Lung (tissue), 12 donors: ENCODE results near the gene EXOC4. TPM values are rescaled to one million over a fixed set of nuclear protein-coding genes. Genes with fewer than 3 reads are reported as not detected.

Source experiments
- ATAC-seq: fragments of 200-7000 bp; cut with Tn5 transposase; one replicate; pipeline ENCODE4 v1.9.1; 2020; ENCODE audit warnings: moderate number of reproducible peaks; ENCODE audit not compliant: insufficient read depth, low FRiP score
- DNase-seq, 3 donors: peaks; one replicate each; pipeline ENCODE4 v3.0.0-alpha.2; 2013 to 2017
- H3K27ac ChIP-seq, 2 donors: one replicate each; pipeline ENCODE4 v1.5.1; 2013; ENCODE audit warnings: mild to moderate bottlenecking in 2 of 2, moderate library complexity in 2 of 2, control low read depth in 1 of 2, inconsistent platforms in 1 of 2, low read depth in 1 of 2, low read length in 1 of 2
- H3K27me3 ChIP-seq, 3 donors: one replicate each; pipeline ENCODE4 v1.5.1; 2013; ENCODE audit warnings: low read length in 2 of 3; ENCODE audit not compliant: control insufficient read depth in 3 of 3, insufficient read depth in 3 of 3
- H3K36me3 ChIP-seq, 4 donors: one replicate each; pipeline ENCODE4 v1.5.1; 2013; ENCODE audit warnings: low read length in 4 of 4, mild to moderate bottlenecking in 1 of 4, moderate library complexity in 1 of 4; ENCODE audit not compliant: control insufficient read depth in 4 of 4, insufficient read depth in 4 of 4
- H3K4me1 ChIP-seq, 5 donors: one replicate each; pipeline ENCODE4 v1.5.1; 2013; ENCODE audit warnings: low read length in 5 of 5, mild to moderate bottlenecking in 2 of 5, moderate library complexity in 1 of 5; ENCODE audit not compliant: control insufficient read depth in 5 of 5, insufficient read depth in 5 of 5
- H3K4me3 ChIP-seq: one replicate; pipeline ENCODE4 v1.5.1; 2013; ENCODE audit warnings: mild to moderate bottlenecking, control low read depth, moderate library complexity
- H3K9ac ChIP-seq, 2 donors: one replicate each; pipeline ENCODE4 v1.5.1; 2013; ENCODE audit warnings: low read length in 2 of 2, control low read depth in 1 of 2; ENCODE audit not compliant: insufficient read depth in 1 of 2
- H3K9me3 ChIP-seq, 4 donors: one replicate each; pipeline ENCODE4 v1.5.1; 2013; ENCODE audit warnings: low read length in 3 of 4, mild to moderate bottlenecking in 1 of 4, moderate library complexity in 1 of 4; ENCODE audit not compliant: control insufficient read depth in 4 of 4, insufficient read depth in 3 of 4
- CTCF ChIP-seq: IDR thresholded peaks from 2 replicates; pipeline ENCODE4 v1.5.1; 2012; ENCODE audit warnings: mild to moderate bottlenecking; ENCODE audit errors: control extremely low read depth, extremely low read depth
- WGBS, 2 donors: extraction: QIAGEN DNeasy Blood & Tissue Kit; methylation state at CpG; one replicate each; pipeline ENCODE4 v1.1.7; 2013; 5-methylcytosine and 5-hydroxymethylcytosine counted together
- polyA plus RNA-seq, 2 donors: library from polyadenylated mRNA; stranded (reverse); fragments of 200-250 nt; gene quantifications; one replicate each; pipeline ENCODE4 v1.2.1, GENCODE V29; 2013
- total RNA-seq, 2 donors: library from RNA; depleted of rRNA in 1 of 2; stranded (reverse); fragments of >200 nt in 1 of 2; gene quantifications; one replicate each; pipeline ENCODE4 v1.2.1, GENCODE V29; 2014 to 2021
- donor health status: control.
- donor health status: control.
- donor health status: Bipolar disorder and iron deficiency.
- donor health status: healthy.
- donor health status: DM: yes; HTN: yes; CAD: no.

The EXOC4 gene
- total and polyA plus RNA-seq, 4 donors, result 10.3 to 232 (median 47.4) TPM

- H3K27ac ChIP-seq, result no peak overlapping the region
- TF ChIP-seq CTCF, result no peak
- ATAC-seq (no peak), DNase-seq (no peak)
- 99% methylated on average over 6 of the region's 6 CpGs for WGBS, 2 donors
- H3K4me3 ChIP-seq, result no peak overlapping the region
- H3K4me1 ChIP-seq, result no peaks in the 10 kb centered on the region
- H3K27me3 ChIP-seq, result no peaks in the 10 kb centered on the region
- no peak overlapping the region for H3K9ac ChIP-seq
- H3K9me3 ChIP-seq, result no peaks in the 10 kb centered on the region
- peaks cover 0 to 3% (median 1%) of the 10 kb centered on the region in 4 donors for H3K36me3 ChIP-seq
Measured at GRCh38 chr7:133491846-133492652, 239.2 kb downstream of the EXOC4 start.

GRCh38 chr7:133497061-133497460 lies 244.2 kb downstream of the EXOC4 start:
- peaks cover 0 to 2% (median under 1%) of the 10 kb centered on the region in 4 donors for H3K36me3 ChIP-seq
- no peak overlapping the region for H3K4me3 ChIP-seq
- WGBS, 2 donors, result 100% methylated on average over 1 of the region's 1 CpG
- peaks cover 0 to 6% (median 3%) of the 10 kb centered on the region in 5 donors for H3K4me1 ChIP-seq
- DNase-seq (no peak), ATAC-seq (no peak)
- no peaks in the 10 kb centered on the region for H3K27me3 ChIP-seq
- no peak overlapping the region for H3K9ac ChIP-seq
- TF ChIP-seq CTCF, result no peak
- H3K9me3 ChIP-seq, result no peaks in the 10 kb centered on the region
- H3K27ac ChIP-seq, result no peak overlapping the region

- no peak overlapping the region for H3K27ac ChIP-seq
- no peaks in the 10 kb centered on the region for H3K27me3 ChIP-seq
- H3K9ac ChIP-seq, result no peak overlapping the region
- H3K4me1 ChIP-seq, result peaks cover 0 to 8% (median 7%) of the 10 kb centered on the region in 5 donors
- WGBS, 2 donors, result 85 to 93% methylated on average over 5 of the region's 5 CpGs
- ATAC-seq (no peak), DNase-seq (no peak)
- no peak overlapping the region for H3K4me3 ChIP-seq
- no peaks in the 10 kb centered on the region for H3K9me3 ChIP-seq
- TF ChIP-seq CTCF, result no peak
- H3K36me3 ChIP-seq, result peaks cover 0 to 1% (median 0%) of the 10 kb centered on the region in 4 donors
Measured at GRCh38 chr7:133501771-133502170, 248.9 kb downstream of the EXOC4 start.
